Kasumi-1 (cell line): Measurements from ENCODE around the gene ADAMTSL1.

Experiments used
- DNase-seq, 2 experiments: peaks; one replicate each; lab custom pipeline; 2025; lab: John Stamatoyannopoulos, UW

Gene ADAMTSL1

DNA sequence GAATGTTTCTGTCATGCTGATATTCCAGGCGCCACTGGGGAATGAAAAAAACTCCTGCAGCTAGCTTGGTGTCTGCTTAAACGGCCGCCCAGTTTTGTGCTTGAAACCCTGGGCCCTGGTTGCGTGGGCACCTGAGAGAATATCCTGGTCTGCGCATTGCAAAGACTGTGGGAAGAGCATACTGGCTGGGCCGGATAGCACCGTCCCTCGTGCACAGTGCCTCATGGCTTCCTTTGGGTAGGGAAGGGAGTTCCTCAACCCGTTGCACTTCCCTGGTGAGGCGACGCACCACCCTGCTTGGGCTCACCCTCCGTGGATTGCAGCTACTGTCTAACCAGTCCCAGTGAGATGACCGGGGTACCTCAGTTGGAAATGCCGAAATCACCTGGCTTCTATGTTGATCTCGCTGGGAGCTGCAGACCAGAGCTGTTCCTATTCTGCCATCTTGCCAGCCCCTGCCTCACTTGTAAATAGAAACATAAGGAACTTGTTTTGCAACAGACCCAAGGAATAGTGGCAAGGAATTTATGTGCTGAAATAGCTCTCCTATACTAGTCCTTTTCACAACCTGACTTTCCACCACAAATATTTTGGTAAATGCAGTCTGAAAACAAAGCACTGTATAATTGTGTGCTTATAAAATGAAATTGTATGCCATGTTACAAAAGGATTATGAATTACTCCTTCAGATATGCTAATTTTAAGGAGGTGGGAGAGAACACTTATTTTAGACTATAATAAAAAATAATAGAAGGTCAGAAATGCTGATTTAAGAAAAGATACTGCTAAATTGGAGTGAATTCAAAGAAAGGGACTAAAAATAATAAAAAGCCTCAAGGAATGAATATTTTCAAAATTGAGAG, 90.3 kb downstream of the ADAMTSL1 start:
- DNase-seq: no peak

DNA sequence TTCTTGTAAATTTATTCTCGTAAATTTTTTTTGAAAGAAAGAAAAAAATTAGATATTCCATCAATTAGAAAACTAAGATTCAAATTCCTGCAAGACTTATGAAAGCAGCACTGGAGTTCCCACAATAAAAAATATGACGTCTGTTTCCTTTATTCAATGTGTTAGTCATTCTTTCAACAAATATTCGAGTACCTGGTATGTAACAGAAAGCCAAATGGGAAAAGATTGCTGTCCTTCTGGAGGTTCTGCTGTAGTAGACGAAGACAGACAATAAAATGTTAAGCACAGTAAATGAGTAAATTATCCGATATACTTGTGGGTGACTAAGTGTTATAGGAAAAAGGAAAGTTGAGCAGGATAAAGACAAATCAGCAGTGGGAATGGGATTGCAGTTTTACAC, 92.2 kb downstream of the ADAMTSL1 start:
- no peak for DNase-seq

- no peak for DNase-seq
Observed at GRCh38 chr9:18568973-18569372, 95.0 kb downstream of the ADAMTSL1 start.

- DNase-seq: no peak
Observed at GRCh38 chr9:18569941-18570630, 96.1 kb downstream of the ADAMTSL1 start.

DNA sequence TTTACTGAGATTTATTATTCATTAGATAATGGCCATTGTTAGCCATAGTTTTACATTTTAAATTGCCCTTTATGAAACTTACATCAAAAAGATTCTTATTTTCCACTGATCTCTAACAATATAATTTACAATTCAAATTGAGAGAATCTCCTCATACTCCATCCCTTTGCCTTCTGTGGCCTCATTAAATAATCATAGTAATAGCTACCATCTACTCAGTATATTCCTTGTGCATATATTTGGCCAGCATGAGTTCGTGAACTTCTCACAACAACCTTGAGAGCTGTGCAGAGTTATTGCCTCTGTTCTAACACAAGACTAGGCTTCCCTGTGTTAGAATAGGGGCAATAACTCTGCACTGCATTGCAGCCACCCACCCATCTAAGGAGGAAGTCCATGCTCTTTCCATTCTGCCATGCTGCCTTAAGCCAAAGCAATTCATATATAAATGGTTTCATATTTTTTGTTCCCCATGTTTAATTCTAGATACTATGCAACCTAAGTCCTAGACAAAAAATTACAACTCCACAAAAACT, 99.1 kb downstream of the ADAMTSL1 start:
- DNase-seq: no peak

- no peak for DNase-seq
Observed at GRCh38 chr9:18575686-18576085, 101.7 kb downstream of the ADAMTSL1 start.

- no peak for DNase-seq
Observed at GRCh38 chr9:18579536-18579935, 105.6 kb downstream of the ADAMTSL1 start.

GRCh38 chr9:18580151-18580550, 106.2 kb downstream of the ADAMTSL1 start:
- DNase-seq: no peak

DNA sequence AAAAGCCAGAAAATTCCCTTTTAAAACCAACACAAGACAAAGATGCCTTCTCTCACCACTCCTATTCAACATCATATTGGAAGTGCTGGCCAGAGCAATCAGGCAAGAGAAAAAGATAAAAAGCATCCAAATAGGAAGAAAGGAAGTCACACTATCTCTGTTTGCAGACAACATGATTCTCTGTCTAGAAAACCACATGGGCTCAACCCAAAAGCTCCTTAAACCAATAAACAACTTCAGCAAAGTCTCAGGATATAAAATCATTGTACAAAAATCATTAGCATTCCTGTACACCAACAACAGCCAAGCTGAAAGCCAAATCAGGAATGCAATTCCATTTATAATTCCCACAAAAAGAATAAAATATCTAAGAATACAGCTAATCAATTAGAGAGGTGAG, 112.0 kb downstream of the ADAMTSL1 start:
- no peak for DNase-seq

DNA sequence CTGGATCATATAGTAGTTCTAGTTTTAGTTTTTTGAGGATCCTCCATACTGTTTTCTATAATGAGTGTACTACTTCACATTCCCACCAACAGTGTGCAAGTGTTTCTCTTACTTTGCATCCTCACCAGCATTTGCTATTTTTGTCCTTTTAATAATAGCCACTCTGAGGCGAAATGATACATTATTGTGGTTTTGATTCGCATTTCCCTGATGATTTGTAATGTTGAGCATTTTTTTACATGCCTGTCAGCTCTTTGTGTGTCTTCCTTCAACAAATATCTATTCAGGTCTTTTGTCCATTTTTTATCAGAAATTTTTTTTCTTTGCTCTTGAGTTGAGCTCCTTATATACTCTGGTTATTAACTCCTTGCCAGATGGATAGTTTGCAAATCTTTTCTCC, 114.0 kb downstream of the ADAMTSL1 start:
- no peak for DNase-seq

DNA sequence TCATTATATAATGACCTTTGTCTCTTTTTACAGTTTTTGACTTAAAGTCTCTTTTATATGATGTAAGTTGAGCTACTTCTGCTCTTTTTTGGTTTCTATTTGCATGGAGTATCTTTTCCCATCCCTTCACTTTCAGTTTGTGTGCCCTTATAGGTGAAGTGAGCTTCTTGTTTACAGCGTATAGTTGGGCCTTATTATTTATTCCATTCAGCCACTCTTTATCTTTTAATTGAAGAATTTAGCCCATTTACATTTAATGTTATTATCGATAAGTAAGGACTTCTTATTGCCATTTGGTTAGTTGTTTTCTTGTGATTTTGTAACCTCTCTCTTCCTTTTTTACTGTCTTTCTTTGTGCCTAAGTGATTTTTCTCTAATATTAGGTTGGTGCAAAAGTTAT, 117.3 kb downstream of the ADAMTSL1 start:
- DNase-seq: no peak

- no peak for DNase-seq
Observed at GRCh38 chr9:18594837-18595236, 120.9 kb downstream of the ADAMTSL1 start.

- DNase-seq: no peak
Observed at GRCh38 chr9:18595597-18595996, 121.6 kb downstream of the ADAMTSL1 start.

DNA sequence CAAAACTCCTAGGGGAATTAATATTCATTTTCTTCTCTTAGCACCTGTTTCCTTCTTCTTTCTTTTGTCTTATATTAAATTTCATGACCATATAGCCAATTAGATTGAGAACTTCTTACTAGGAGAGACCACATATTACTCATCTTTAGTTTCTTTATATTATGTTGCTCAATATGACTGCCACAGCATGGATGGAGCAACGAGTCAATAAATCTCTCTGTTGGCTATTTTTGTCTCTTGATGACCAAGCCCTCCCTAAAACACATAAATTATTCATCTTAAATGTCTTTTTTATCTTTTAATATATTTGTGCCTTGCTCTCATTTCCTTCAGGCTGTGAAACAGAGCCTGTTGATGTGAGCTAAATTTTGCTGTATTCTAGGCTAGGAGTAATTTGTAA, 123.0 kb downstream of the ADAMTSL1 start:
- no peak for DNase-seq

DNA sequence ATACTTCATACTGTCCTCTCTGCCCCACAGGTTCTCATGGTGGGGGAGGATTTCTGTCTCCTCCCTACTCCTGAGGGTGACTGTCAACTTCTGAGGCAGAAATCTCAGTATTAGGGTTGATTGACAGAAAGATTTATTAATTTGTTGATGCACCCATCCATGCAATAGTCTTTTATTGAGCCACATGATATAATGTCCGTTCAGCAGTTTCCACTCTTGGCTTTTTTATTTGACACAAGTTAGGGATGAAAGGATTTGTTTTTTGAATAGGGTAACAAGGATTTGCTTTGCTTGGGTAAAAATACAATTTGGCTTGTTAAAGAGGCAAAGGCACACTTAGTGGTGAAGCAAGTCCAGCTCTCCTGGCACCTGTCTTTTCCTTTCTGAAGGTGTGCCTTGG, 125.0 kb downstream of the ADAMTSL1 start:
- DNase-seq: no peak

DNA sequence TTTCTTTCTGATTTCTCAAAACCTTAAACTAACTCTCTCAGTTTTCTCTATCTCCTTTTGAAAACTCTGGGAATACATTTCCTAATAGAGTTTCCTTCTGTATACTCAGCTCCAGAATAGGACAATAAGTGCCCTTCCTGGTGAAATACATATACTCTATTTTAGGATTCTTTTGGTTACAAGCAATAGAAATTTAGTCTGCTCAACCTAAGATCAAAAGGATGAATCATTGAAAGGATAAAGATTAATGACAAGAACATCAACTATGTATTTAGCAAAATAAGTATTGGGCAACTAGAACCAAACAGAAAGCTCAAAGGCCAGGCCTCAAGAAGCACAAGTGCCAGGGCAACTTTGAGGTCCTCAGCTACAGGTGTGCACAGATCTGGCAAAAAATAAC, 127.1 kb downstream of the ADAMTSL1 start:
- no peak for DNase-seq

- DNase-seq: no peak
Observed at GRCh38 chr9:18601956-18602355, 128.0 kb downstream of the ADAMTSL1 start.

GRCh38 chr9:18604767-18605730, 131.1 kb downstream of the ADAMTSL1 start:
- DNase-seq: no peak

GRCh38 chr9:18605766-18606180, 131.8 kb downstream of the ADAMTSL1 start:
- DNase-seq: no peak

GRCh38 chr9:18606281-18606680, 132.3 kb downstream of the ADAMTSL1 start:
- DNase-seq: no peak

DNA sequence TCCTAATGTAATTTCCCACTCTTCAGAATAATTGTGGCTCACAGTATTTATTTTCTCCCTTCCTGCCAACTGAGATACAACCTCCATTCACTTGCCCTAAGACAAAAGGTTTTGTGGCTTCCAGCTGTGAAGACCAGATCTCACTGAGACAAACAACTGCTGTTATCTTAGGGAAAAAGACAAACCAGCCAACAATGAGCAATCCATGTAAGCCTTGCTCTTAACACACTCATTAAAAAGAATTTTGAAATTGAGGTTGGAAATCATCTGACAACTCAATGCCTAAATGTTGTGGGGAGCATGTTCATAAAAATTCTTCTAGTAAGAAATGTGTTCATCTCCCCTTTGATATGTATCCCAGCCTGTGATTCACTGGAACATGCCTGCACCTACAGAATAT, 132.9 kb downstream of the ADAMTSL1 start:
- no peak for DNase-seq

GRCh38 chr9:18608371-18608770, 134.4 kb downstream of the ADAMTSL1 start:
- DNase-seq: no peak
